Skeletal muscle satellite cell (primary cell): ENCODE measurements around the gene PNRC1.

Source experiments
- H3K27me3 ChIP-seq: 2 replicates; pipeline ENCODE4 v1.7.0; 2013; ENCODE audit warnings: low read length; ENCODE audit not compliant: control insufficient read depth, insufficient read depth
- H3K36me3 ChIP-seq: 2 replicates; pipeline ENCODE4 v1.7.0; 2013; ENCODE audit warnings: mild to moderate bottlenecking, control low read depth, low read length; ENCODE audit not compliant: insufficient read depth
- H3K4me1 ChIP-seq: 2 replicates; pipeline ENCODE4 v1.7.0; 2013; ENCODE audit warnings: low read length; ENCODE audit not compliant: control insufficient read depth, insufficient read depth
- H3K4me2 ChIP-seq: 2 replicates; pipeline ENCODE4 v1.7.0; 2013; ENCODE audit warnings: mild to moderate bottlenecking, low read length
- H3K4me3 ChIP-seq: 2 replicates; pipeline ENCODE4 v1.7.0; 2013; ENCODE audit warnings: low read length
- H3K9ac ChIP-seq: 2 replicates; pipeline ENCODE4 v1.7.0; 2013; ENCODE audit warnings: mild to moderate bottlenecking, low read depth, low read length, moderate library complexity
- H3K9me3 ChIP-seq: replicated peaks from 2 replicates; pipeline ENCODE4 v1.7.0; 2013; ENCODE audit warnings: mild to moderate bottlenecking, control low read depth, low read length

Gene PNRC1

DNA sequence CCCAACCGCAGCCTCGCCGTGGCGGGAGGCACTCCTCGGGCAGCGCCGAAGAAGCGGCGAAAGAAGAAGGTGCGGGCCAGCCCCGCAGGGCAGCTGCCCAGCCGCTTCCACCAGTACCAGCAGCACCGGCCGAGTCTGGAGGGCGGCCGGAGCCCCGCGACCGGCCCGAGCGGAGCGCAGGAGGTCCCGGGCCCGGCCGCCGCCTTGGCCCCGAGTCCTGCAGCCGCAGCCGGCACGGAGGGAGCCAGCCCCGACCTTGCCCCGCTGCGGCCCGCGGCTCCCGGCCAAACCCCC lies 525 bp downstream of the PNRC1 start:
- H3K36me3 ChIP-seq, result peaks cover 31% of the 10 kb centered on the region
- peaks cover 19% of the 10 kb centered on the region for H3K4me1 ChIP-seq
- H3K4me3 ChIP-seq, result peak overlapping the region; percentile 97
- H3K27me3 ChIP-seq, result no peaks in the 10 kb centered on the region
- H3K4me2 ChIP-seq, result peak overlapping the region; percentile 90
- H3K9ac ChIP-seq, result peak overlapping the region; percentile 100
- no peaks in the 10 kb centered on the region for H3K9me3 ChIP-seq

DNA sequence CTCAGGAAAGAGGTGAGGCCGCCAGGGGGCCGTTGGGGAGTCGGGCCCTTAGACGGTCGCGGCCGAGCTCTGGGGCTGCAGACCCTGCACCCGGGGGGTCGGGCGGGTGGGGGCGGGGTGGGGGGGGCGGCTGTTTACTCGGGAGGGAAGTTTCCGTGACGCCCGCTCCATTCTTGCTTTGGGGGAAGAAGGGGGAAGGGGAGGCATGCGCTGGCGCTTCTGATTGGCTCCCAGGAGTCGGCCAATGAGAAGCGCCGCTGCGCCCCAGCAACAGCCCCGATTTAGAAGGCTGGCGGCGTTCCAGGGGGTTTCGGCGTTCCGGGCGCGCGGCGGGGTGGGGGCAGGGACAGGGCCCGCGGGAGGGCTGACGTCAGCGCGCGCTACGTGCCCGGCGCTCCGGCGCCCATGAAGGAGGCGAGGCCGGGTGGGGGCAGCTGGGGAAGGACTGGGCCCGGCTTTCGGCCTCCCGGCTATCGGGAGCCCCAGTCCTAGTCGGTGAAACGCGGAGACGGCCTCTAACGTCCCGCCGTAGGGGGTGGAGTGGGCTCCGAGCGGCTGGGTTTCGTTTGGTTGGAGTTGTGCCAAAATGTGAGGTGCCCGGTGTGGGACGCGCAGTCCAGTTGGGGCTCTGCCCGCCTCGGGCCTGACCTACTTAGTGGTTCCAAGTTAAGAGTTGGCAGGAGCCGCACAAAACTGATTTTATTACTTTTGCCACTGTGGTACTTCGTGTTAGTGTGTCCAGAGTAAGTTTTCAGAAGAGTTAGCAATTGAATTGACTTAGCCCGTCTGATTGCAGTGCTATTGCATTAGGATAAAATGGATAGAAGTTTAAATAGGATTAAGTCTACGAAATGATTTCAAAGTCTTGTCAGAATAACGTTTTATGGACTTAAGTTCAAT lies 1.1 kb downstream of the PNRC1 start:
- Histone ChIP-seq H3K36me3 (peaks cover 31% of the 10 kb centered on the region), H3K4me3 (peak overlapping the region; percentile 97), H3K4me1 (peaks cover 19% of the 10 kb centered on the region), H3K4me2 (peak overlapping the region; percentile 90), H3K9me3 (no peaks in the 10 kb centered on the region), H3K9ac (peak overlapping the region; percentile 100), H3K27me3 (no peaks in the 10 kb centered on the region)

DNA sequence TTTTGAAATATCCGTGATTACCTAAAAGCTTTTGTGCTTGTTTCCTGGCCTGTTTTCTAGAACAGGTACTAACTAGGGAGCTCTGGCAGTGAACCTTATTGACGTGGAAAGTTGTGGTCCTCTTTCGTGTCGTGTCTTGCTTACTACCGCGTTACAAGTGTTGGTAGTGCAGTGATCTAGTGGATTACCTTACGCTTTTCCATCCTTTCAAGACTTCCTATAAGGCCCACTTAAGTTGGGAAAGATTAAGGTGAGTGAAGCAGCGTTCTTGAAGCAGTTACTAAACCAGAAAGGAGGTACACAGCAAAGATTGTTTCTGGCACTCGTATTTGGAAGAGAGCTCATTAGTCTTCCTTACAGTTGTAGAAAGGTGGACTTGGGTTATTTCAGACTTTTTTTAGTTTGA lies 1.9 kb downstream of the PNRC1 start:
- H3K9ac ChIP-seq, result peak overlapping the region; percentile 97
- no peaks in the 10 kb centered on the region for H3K9me3 ChIP-seq
- H3K4me3 ChIP-seq, result peak overlapping the region; percentile 97

DNA sequence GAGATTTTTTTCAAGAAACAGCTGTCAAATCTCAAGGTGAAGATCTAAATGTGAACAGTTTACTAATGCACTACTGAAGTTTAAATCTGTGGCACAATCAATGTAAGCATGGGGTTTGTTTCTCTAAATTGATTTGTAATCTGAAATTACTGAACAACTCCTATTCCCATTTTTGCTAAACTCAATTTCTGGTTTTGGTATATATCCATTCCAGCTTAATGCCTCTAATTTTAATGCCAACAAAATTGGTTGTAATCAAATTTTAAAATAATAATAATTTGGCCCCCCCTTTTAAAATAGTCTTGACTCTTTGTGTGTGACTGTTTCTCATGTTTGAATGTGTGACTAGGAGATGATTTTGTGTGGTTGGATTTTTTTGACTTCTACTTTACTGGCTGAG lies 4.0 kb downstream of the PNRC1 start:
- Histone ChIP-seq H3K36me3 (peaks cover 31% of the 10 kb centered on the region), H3K4me3 (no peak overlapping the region), H3K9ac (no peak overlapping the region), H3K4me2 (no peak overlapping the region), H3K9me3 (no peaks in the 10 kb centered on the region), H3K4me1 (peaks cover 12% of the 10 kb centered on the region), H3K27me3 (no peaks in the 10 kb centered on the region)

More for the DNA sequence above, 1.9 kb downstream of the PNRC1 start:
- H3K4me1 ChIP-seq, result peaks cover 19% of the 10 kb centered on the region
- H3K27me3 ChIP-seq, result no peaks in the 10 kb centered on the region
- peak overlapping the region; percentile 87 for H3K4me2 ChIP-seq
- H3K36me3 ChIP-seq, result peaks cover 31% of the 10 kb centered on the region

DNA sequence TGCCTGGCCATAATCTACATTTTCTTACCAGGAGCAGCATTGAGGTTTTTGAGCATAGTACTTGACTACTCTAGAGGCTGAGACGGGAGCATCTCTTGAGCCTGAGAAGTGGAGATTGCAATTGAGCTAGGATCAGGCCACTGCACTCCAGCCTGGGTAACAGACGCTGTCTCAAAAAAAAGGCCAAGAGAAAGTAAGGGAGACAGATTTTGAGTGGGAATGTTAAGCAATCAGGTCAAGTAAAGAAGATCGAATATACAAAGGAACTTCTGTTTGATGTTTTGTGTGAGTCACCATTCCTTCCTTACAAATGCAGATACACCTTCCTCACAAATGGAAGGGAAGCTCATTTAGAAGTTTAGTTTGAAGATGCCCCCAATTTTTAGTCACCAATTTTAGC lies 4.4 kb downstream of the PNRC1 start:
- no peaks in the 10 kb centered on the region for H3K27me3 ChIP-seq
- H3K9ac ChIP-seq, result no peak overlapping the region
- no peak overlapping the region for H3K4me2 ChIP-seq
- H3K4me1 ChIP-seq, result peaks cover 12% of the 10 kb centered on the region
- H3K36me3 ChIP-seq, result peaks cover 31% of the 10 kb centered on the region
- no peak overlapping the region for H3K4me3 ChIP-seq
- no peaks in the 10 kb centered on the region for H3K9me3 ChIP-seq

DNA sequence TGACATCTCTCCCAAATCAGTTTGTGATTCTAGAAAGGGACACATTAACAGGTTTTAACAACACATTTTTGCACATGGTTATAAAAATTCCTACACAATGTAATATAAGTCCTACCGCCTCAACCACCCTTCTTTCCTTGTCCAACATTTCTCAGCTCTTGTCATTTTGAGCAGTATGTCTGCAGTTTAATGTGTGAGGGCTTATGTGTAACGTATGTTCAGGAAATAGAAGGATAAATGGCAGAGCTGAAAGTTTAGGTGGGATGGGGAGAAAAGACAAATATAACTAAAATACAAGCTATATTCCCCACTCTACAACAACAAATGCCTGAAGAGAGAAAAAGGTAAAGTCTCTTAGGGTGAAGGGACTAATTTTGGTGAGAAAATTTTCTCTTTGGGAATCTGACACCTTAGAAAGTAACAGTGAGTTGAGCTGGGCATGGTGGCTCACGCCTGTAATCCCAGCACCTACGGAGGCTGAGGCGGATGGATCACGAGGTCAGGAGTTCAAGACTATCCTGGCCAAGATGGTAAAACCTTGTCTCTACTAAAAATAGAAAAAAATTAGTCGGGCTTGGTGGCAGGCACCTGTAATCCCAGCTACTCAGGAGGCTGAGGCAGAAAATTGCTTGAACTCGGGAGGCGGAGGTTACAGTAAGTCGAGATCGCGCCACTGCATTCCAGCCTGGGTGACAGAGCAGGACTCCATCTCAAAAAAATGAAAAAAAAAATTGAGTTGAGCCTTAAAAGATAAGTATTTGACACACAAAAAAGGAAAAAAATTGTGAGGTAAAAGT lies 5.1 kb downstream of the PNRC1 start:
- Histone ChIP-seq H3K27me3 (no peaks in the 10 kb centered on the region), H3K4me3 (no peak overlapping the region), H3K36me3 (peaks cover 31% of the 10 kb centered on the region), H3K9me3 (no peaks in the 10 kb centered on the region), H3K4me2 (no peak overlapping the region), H3K4me1 (peaks cover 12% of the 10 kb centered on the region), H3K9ac (no peak overlapping the region)

DNA sequence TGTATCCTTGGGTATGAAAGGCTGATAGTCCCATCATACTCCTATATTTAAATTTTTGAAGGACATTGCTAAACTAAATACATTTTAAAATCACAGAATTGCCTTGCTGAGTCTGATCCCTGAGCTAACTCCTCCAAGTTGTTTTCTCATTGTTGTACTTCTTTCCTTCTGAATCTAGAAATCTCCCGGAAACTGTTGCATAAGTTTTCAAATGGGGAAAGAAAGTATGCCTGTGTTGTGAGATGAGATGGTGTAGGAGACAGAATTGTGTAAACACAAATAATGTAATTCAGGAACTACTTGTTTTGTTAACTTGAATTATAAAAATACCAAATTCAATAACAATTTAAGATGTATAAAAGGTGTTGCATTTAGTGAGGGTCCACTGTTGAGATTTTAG lies 7.3 kb downstream of the PNRC1 start:
- Histone ChIP-seq H3K27me3 (no peaks in the 10 kb centered on the region), H3K9ac (no peak overlapping the region), H3K9me3 (no peaks in the 10 kb centered on the region), H3K4me3 (no peak overlapping the region), H3K4me2 (no peak overlapping the region), H3K36me3 (peaks cover 31% of the 10 kb centered on the region), H3K4me1 (peaks cover 11% of the 10 kb centered on the region)

DNA sequence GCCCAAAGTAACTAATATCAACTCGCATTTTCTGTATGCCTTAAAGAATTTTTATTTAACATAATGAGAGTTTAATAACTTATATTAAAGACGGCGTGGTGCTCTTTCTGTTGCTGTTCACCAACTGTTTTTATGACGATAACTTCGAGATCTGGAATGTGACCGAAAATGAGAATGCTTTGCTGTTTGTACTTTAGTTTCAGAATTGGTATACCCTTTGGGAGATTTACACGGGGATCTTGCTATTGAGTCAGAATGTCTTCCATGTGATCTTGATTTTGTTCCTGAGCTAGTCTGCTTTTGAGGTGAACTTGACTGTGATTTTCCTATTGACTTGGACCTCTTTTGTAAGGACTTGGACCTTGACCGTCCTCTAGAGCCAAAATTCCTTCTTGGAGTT lies 17.9 kb downstream of the PNRC1 start:
- Histone ChIP-seq H3K4me1 (peaks cover 11% of the 10 kb centered on the region), H3K9ac (no peak overlapping the region), H3K4me3 (no peak overlapping the region), H3K36me3 (no peaks in the 10 kb centered on the region), H3K27me3 (no peaks in the 10 kb centered on the region), H3K4me2 (no peak overlapping the region), H3K9me3 (no peaks in the 10 kb centered on the region)

DNA sequence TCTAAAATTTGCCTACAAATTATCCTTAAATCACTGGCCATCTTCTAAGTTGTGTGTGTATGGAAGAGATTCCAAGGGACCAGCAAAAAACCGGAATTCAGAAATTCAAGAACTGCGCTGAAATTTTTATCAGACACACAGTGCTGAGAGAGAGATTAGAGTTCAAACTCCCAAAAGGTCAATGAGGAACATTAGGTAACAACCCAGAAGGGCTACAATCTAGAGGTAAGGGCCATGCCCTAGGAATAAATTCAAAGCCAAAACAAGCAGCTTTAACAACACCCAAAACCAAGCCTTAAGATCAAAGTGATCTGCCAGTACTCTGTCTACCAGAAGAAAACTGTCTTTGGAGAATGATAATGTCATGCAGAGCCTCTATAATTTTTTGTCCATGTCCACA lies 19.6 kb downstream of the PNRC1 start:
- Histone ChIP-seq H3K4me2 (peak overlapping the region; percentile 26), H3K9ac (no peak overlapping the region)

DNA sequence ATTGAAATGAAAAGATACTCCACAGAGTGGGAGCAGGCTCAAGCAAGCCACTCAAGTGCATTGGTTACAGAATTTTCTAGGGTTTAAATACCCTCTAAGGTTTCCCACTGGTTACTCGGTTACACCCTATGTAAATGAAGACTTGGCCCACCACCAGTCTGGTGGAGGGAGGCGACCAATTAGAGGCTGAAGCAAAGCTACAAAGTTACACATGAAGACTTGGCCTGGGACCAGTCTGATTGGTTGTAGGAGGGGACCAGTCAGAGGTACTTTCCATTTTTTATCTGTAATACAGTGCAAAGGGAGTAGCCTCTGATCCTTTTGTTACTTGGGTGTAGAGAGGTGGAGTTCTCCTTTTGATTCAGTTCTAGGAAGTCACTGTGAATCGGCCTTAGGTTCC lies 29.7 kb downstream of the PNRC1 start:
- no peaks in the 10 kb centered on the region for H3K36me3 ChIP-seq
- H3K4me3 ChIP-seq, result no peak overlapping the region
- no peaks in the 10 kb centered on the region for H3K27me3 ChIP-seq
- no peak overlapping the region for H3K9ac ChIP-seq
- no peaks in the 10 kb centered on the region for H3K4me1 ChIP-seq
- H3K4me2 ChIP-seq, result no peak overlapping the region
- no peaks in the 10 kb centered on the region for H3K9me3 ChIP-seq

More for the DNA sequence above, 19.6 kb downstream of the PNRC1 start:
- no peaks in the 10 kb centered on the region for H3K27me3 ChIP-seq
- H3K9me3 ChIP-seq, result no peaks in the 10 kb centered on the region
- H3K36me3 ChIP-seq, result no peaks in the 10 kb centered on the region
- peaks cover 11% of the 10 kb centered on the region for H3K4me1 ChIP-seq
- H3K4me3 ChIP-seq, result no peak overlapping the region

DNA sequence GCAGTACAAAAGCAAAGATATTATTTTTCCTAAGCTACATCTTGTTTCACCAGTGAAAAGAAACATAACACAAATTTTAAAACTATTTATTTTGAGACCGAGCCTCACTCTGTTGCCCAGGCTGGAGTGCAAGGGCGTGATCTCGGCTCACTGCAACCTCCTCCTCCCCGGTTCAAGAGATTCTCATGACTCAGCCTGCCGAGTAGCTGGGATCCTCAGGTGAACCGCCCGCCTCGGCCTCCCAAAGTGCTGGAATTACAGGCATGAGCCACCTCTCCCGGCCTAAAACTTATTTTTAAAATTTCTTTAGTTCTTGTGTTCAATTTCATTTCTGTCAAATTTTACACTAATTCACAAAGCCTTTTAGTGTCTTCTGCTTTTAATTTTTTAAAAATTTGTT lies 31.4 kb downstream of the PNRC1 start:
- Histone ChIP-seq H3K9me3 (no peaks in the 10 kb centered on the region), H3K4me1 (peaks cover 1% of the 10 kb centered on the region), H3K9ac (no peak overlapping the region), H3K4me3 (no peak overlapping the region), H3K36me3 (no peaks in the 10 kb centered on the region), H3K27me3 (peaks cover 2% of the 10 kb centered on the region), H3K4me2 (no peak overlapping the region)
